HG03460 (cell line): ENCODE measurements around the gene SLC45A1.
"Not testable (repeated sequence)": the region's sequence is repeated elsewhere in the genome, so short reads cannot be mapped to it uniquely, and the experiment has no call there.

Experiments
- ATAC-seq: cut with Tn5 transposase; IDR thresholded peaks from one replicate; pipeline ENCODE4 v1.9.1; 2021; ENCODE audit not compliant: unreplicated experiment

The SLC45A1 gene

GRCh38 chr1:8365661-8366362 is 47.9 kb downstream of the SLC45A1 start:
- ATAC-seq: no peak

- no peak for ATAC-seq
These were observed 49.8 kb downstream of the SLC45A1 start for GRCh38 chr1:8367571-8368194.

GRCh38 chr1:8368956-8369639 is 51.2 kb downstream of the SLC45A1 start:
- no peak for ATAC-seq

- ATAC-seq: no peak
These were observed 52.4 kb downstream of the SLC45A1 start for GRCh38 chr1:8370046-8370881.

- ATAC-seq: no peak
These were observed 53.0 kb downstream of the SLC45A1 start for GRCh38 chr1:8370905-8371315.

- no peak for ATAC-seq
These were observed 53.6 kb downstream of the SLC45A1 start for GRCh38 chr1:8371372-8371991.

- ATAC-seq: no peak
These were observed 55.2 kb downstream of the SLC45A1 start for GRCh38 chr1:8373125-8373524.

GRCh38 chr1:8373581-8374241 is 55.8 kb downstream of the SLC45A1 start:
- no peak for ATAC-seq

GRCh38 chr1:8374356-8374755 is 56.4 kb downstream of the SLC45A1 start:
- ATAC-seq: no peak

- no peak for ATAC-seq
These were observed 56.9 kb downstream of the SLC45A1 start for GRCh38 chr1:8374812-8375211.

- ATAC-seq: no peak
These were observed 58.5 kb downstream of the SLC45A1 start for GRCh38 chr1:8376358-8376840.

- no peak for ATAC-seq
These were observed 59.5 kb downstream of the SLC45A1 start for GRCh38 chr1:8377271-8377981.

GRCh38 chr1:8378178-8378577 is 60.3 kb downstream of the SLC45A1 start:
- ATAC-seq: no peak

- ATAC-seq: no peak
These were observed 61.1 kb downstream of the SLC45A1 start for GRCh38 chr1:8378981-8379470.

- no peak for ATAC-seq
These were observed 61.7 kb downstream of the SLC45A1 start for GRCh38 chr1:8379513-8380186.

- not testable (repeated sequence) for ATAC-seq
These were observed 62.4 kb downstream of the SLC45A1 start for GRCh38 chr1:8380310-8380709.

GRCh38 chr1:8381618-8382017 is 63.7 kb downstream of the SLC45A1 start:
- ATAC-seq: no peak

- ATAC-seq: no peak
These were observed 64.2 kb downstream of the SLC45A1 start for GRCh38 chr1:8382051-8382505.
